Small intestine (tissue), 7 donors: ENCODE measurements around the gene AHDC1. TPM values are rescaled to one million over a fixed set of nuclear protein-coding genes. Genes with fewer than 3 reads are reported as not detected.
A peak's percentile ranks its signal among the peaks of the same experiment; 100 is the strongest.

Source experiments
- DNase-seq, 2 donors: peaks; one replicate each; pipeline versions ENCODE4 v3.0.0 to v3.0.0-alpha.2; 2013
- FAIRE-seq: peaks from 2 replicates; lab custom pipeline; 2012; peaks lifted over from hg19 to GRCh38; lab: Jason Lieb, UNC
- H3K27ac ChIP-seq, 3 donors: one replicate each; pipeline ENCODE4 v1.5.1; 2013; ENCODE audit warnings: low read length in 2 of 3, mild to moderate bottlenecking in 2 of 3, control low read depth in 1 of 3, inconsistent platforms in 1 of 3, low read depth in 1 of 3, moderate library complexity in 1 of 3
- H3K27me3 ChIP-seq, 3 donors: one replicate each; pipeline ENCODE4 v1.6.1; 2013; ENCODE audit warnings: low read length in 3 of 3, inconsistent platforms in 1 of 3; ENCODE audit not compliant: control insufficient read depth in 3 of 3, insufficient read depth in 3 of 3
- H3K36me3 ChIP-seq, 3 donors: one replicate each; pipeline ENCODE4 v1.6.1; 2013; ENCODE audit warnings: low read length in 3 of 3, inconsistent platforms in 1 of 3, low read depth in 1 of 3, mild to moderate bottlenecking in 1 of 3, moderate library complexity in 1 of 3; ENCODE audit not compliant: control insufficient read depth in 3 of 3, insufficient read depth in 2 of 3
- H3K4me1 ChIP-seq, 3 donors: one replicate each; pipeline ENCODE4 v1.6.1; 2013; ENCODE audit warnings: low read length in 2 of 3, inconsistent platforms in 1 of 3, low read depth in 1 of 3, mild to moderate bottlenecking in 1 of 3, moderate library complexity in 1 of 3; ENCODE audit not compliant: control insufficient read depth in 3 of 3, insufficient read depth in 2 of 3
- H3K4me3 ChIP-seq, 3 donors: one replicate each; pipeline ENCODE4 v1.5.1; 2013; ENCODE audit warnings: low read length in 3 of 3, control low read depth in 1 of 3, inconsistent platforms in 1 of 3, low read depth in 1 of 3, mild to moderate bottlenecking in 1 of 3, moderate library complexity in 1 of 3
- H3K9me3 ChIP-seq, 2 donors: one replicate each; pipeline ENCODE4 v1.6.1; 2013; ENCODE audit warnings: low read depth in 1 of 2, low read length in 1 of 2; ENCODE audit not compliant: control insufficient read depth in 2 of 2, insufficient read depth in 1 of 2
- WGBS, 3 donors: extraction: QIAGEN DNeasy Blood & Tissue Kit; methylation state at CpG; one replicate each; pipeline ENCODE4 v1.1.7; 2013; 5-methylcytosine and 5-hydroxymethylcytosine counted together
- polyA plus RNA-seq, 4 donors: library from polyadenylated mRNA; stranded (reverse) in 3 of 4; unstranded in 1 of 4; fragments of 200-250 nt in 3 of 4; fragments of 120-200 nt in 1 of 4; gene quantifications; one replicate each; pipeline versions ENCODE4 v1.2.1 to v1.2.3, GENCODE V29; 2013
- donor health status: healthy with polysubstance abuse.
- donor health status: control.
- donor health status: control.
- donor health status: Bipolar disorder and iron deficiency.
- donor health status: healthy.

Gene AHDC1
- polyA plus RNA-seq, 4 donors = 3.5 to 17.4 (median 6.9) TPM

- DNase-seq = no peak
- FAIRE-seq = no peak
- no peak overlapping the region for H3K27ac ChIP-seq
Measured at GRCh38 chr1:27548136-27548853, 55.6 kb downstream of the AHDC1 start.

GRCh38 chr1:27547220-27548116, 56.5 kb downstream of the AHDC1 start:
- no peak overlapping the region for H3K27ac ChIP-seq
- DNase-seq = no peak

More at GRCh38 chr1:27548136-27548853, 55.6 kb downstream of the AHDC1 start:
- no peaks in the 10 kb centered on the region for H3K27me3 ChIP-seq
- 93 to 96% (median 94%) methylated on average over 39 of the region's 39 CpGs for WGBS, 3 donors
- no peaks in the 10 kb centered on the region for H3K9me3 ChIP-seq
- peaks cover 3 to 8% (median 4%) of the 10 kb centered on the region in 3 donors for H3K4me1 ChIP-seq
- no peak overlapping the region for H3K4me3 ChIP-seq
- H3K36me3 ChIP-seq = peaks cover 1 to 96% (median 7%) of the 10 kb centered on the region in 3 donors

GRCh38 chr1:27545876-27546275, 58.1 kb downstream of the AHDC1 start:
- peak overlapping the region in 1 of 3 donors; percentile 42 for H3K27ac ChIP-seq
- no peak overlapping the region for H3K4me3 ChIP-seq
- 83 to 87% (median 86%) methylated on average over 6 of the region's 6 CpGs for WGBS, 3 donors
- DNase-seq (no peak), FAIRE-seq (no peak)
- H3K4me1 ChIP-seq = peaks cover 3 to 27% (median 7%) of the 10 kb centered on the region in 3 donors
- H3K9me3 ChIP-seq = no peaks in the 10 kb centered on the region
- no peaks in the 10 kb centered on the region for H3K27me3 ChIP-seq
- peaks cover 1 to 87% (median 5%) of the 10 kb centered on the region in 3 donors for H3K36me3 ChIP-seq

More at GRCh38 chr1:27547220-27548116, 56.5 kb downstream of the AHDC1 start:
- H3K9me3 ChIP-seq = no peaks in the 10 kb centered on the region
- FAIRE-seq = no peak
- WGBS, 3 donors = 94 to 97% (median 96%) methylated on average over 43 to 44 of the region's 44 CpGs
- peaks cover 3 to 16% (median 7%) of the 10 kb centered on the region in 3 donors for H3K4me1 ChIP-seq
- peaks cover 1 to 97% (median 5%) of the 10 kb centered on the region in 3 donors for H3K36me3 ChIP-seq
- no peak overlapping the region for H3K4me3 ChIP-seq
- no peaks in the 10 kb centered on the region for H3K27me3 ChIP-seq

- H3K4me1 ChIP-seq = peaks cover 3 to 32% (median 7%) of the 10 kb centered on the region in 3 donors
- no peak for FAIRE-seq
- peak overlapping the region in 1 of 3 donors; percentile 55 for H3K27ac ChIP-seq
- DNase-seq = no peak
- H3K27me3 ChIP-seq = no peaks in the 10 kb centered on the region
- peaks cover 1 to 85% (median 3%) of the 10 kb centered on the region in 3 donors for H3K36me3 ChIP-seq
- H3K9me3 ChIP-seq = no peaks in the 10 kb centered on the region
- no peak overlapping the region for H3K4me3 ChIP-seq
- 59 to 85% (median 75%) methylated on average over 5 of the region's 5 CpGs for WGBS, 3 donors
Measured at GRCh38 chr1:27545271-27545670, 58.7 kb downstream of the AHDC1 start.

GRCh38 chr1:27544834-27545233, 59.1 kb downstream of the AHDC1 start:
- WGBS, 3 donors = 71 to 85% (median 79%) methylated on average over 7 of the region's 7 CpGs

GRCh38 chr1:27543284-27543683, 60.7 kb downstream of the AHDC1 start:
- Histone ChIP-seq H3K4me1 (peaks cover 3 to 38% (median 7%) of the 10 kb centered on the region in 3 donors), H3K36me3 (peaks cover 0 to 80% (median 0%) of the 10 kb centered on the region in 3 donors), H3K4me3 (no peak overlapping the region), H3K27ac (peak overlapping the region; percentile 74 to 96 (median 78)), H3K9me3 (no peaks in the 10 kb centered on the region), H3K27me3 (no peaks in the 10 kb centered on the region)
- DNase-seq (no peak), FAIRE-seq (no peak)
- 82 to 92% (median 88%) methylated on average over 6 of the region's 6 CpGs for WGBS, 3 donors

More at GRCh38 chr1:27544834-27545233, 59.1 kb downstream of the AHDC1 start:
- no peak for FAIRE-seq
- H3K4me1 ChIP-seq = peaks cover 3 to 36% (median 7%) of the 10 kb centered on the region in 3 donors
- no peak overlapping the region for H3K4me3 ChIP-seq
- H3K9me3 ChIP-seq = no peaks in the 10 kb centered on the region
- no peak for DNase-seq
- H3K27me3 ChIP-seq = no peaks in the 10 kb centered on the region
- peaks cover 0 to 85% (median 1%) of the 10 kb centered on the region in 3 donors for H3K36me3 ChIP-seq
- H3K27ac ChIP-seq = peak overlapping the region in 1 of 3 donors; percentile 55

GRCh38 chr1:27542463-27543273, 61.3 kb downstream of the AHDC1 start:
- FAIRE-seq (no peak), DNase-seq (peak; percentile 93 to 97)
- no peaks in the 10 kb centered on the region for H3K9me3 ChIP-seq
- peaks cover 0 to 75% (median 0%) of the 10 kb centered on the region in 3 donors for H3K36me3 ChIP-seq
- no peak overlapping the region for H3K4me3 ChIP-seq
- H3K27ac ChIP-seq = peak overlapping the region; percentile 74 to 96 (median 78)
- peaks cover 3 to 38% (median 7%) of the 10 kb centered on the region in 3 donors for H3K4me1 ChIP-seq
- WGBS, 3 donors = 47 to 64% (median 51%) methylated on average over 19 of the region's 19 CpGs
- no peaks in the 10 kb centered on the region for H3K27me3 ChIP-seq
